Epithelial cell of esophagus (primary cell): ENCODE measurements around the gene NCAPG2.

Source experiments
- DNase-seq: peaks from one replicate; pipeline ENCODE4 v3.0.0; 2010; ENCODE audit warnings: low read depth
- H3K4me3 ChIP-seq: 2 replicates; pipeline ENCODE4 v1.5.1; 2011; ENCODE audit warnings: mild to moderate bottlenecking, low read length, control low read depth
- CTCF ChIP-seq: IDR thresholded peaks from 2 replicates; pipeline ENCODE4 v1.5.1; 2011; ENCODE audit warnings: low read depth, mild to moderate bottlenecking, low read length, control low read depth, inconsistent platforms; ENCODE audit not compliant: insufficient read depth; ENCODE audit errors: missing control alignments

Gene NCAPG2

GRCh38 chr7:158584407-158584806, 120.2 kb downstream of the NCAPG2 start:
- no peak for DNase-seq
- TF ChIP-seq CTCF, result no peak
- no peak overlapping the region for H3K4me3 ChIP-seq

GRCh38 chr7:158583810-158584209, 120.8 kb downstream of the NCAPG2 start:
- DNase-seq, result no peak
- H3K4me3 ChIP-seq, result no peak overlapping the region
- TF ChIP-seq CTCF, result no peak

- no peak overlapping the region for H3K4me3 ChIP-seq
- DNase-seq, result no peak
- TF ChIP-seq CTCF, result no peak
Measured at GRCh38 chr7:158583143-158583542, 121.5 kb downstream of the NCAPG2 start.

GRCh38 chr7:158582089-158582456, 122.5 kb downstream of the NCAPG2 start:
- TF ChIP-seq CTCF, result no peak

GRCh38 chr7:158581440-158582088, 123.0 kb downstream of the NCAPG2 start:
- no peak for TF ChIP-seq CTCF
- peak; percentile 36 for DNase-seq
- no peak overlapping the region for H3K4me3 ChIP-seq

More at GRCh38 chr7:158582089-158582456, 122.5 kb downstream of the NCAPG2 start:
- no peak overlapping the region for H3K4me3 ChIP-seq
- DNase-seq, result no peak
